ENCODE measurements around the gene IMP4. TPM values are rescaled to one million over a fixed set of nuclear protein-coding genes. Genes with fewer than 3 reads are reported as not detected.

IMP4 gene
- total RNA-seq, 1 experiment from 2014 or later = 121 TPM

DNA sequence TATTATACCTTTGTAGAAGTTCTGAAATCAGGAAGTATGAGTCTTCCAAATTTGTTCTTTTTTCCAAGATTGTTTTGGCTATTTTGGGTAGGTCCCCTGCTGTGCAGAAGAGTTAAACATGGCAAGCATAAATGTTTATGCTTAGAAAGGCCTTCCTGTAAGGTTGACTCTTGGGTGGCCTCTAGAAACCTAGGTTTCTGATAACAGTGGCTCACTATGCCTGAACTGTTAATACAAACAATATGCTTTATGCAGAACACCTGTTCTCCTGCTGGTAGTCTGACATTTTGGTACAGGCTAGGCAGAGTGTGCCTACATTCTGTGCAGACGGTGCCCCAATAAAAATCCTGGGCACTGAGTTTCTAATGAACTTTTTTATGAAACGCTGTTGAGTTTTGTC is 23.3 kb downstream of the IMP4 start:
- ATAC-seq = no peak

More for the DNA sequence above, 23.3 kb downstream of the IMP4 start:
- H3K27ac ChIP-seq (ENCODE audit: low read depth, low read length) = no peak overlapping the region
- no peak for DNase-seq (ENCODE audit: low read depth, low spot score)
- no peaks in the 10 kb centered on the region for H3K9me3 ChIP-seq (ENCODE audit: control insufficient read depth in 1 of 2, insufficient read depth in 1 of 2, low read depth in 1 of 2, low read length in 2 of 2)
- no peaks in the 10 kb centered on the region for H3K4me1 ChIP-seq (ENCODE audit: control insufficient read depth in 1 of 2, insufficient read depth in 2 of 2, low read length in 2 of 2)
- no peaks in the 10 kb centered on the region for H3K27me3 ChIP-seq (ENCODE audit: insufficient read depth, low read length)
- ChIA-PET POLR2A (no interaction called here), RAD21 (ENCODE audit: low non-redundant PET in 1 of 2, low total read pairs in 2 of 2, uncharacterized antibody in 2 of 2, unreplicated experiment in 2 of 2) (no interaction called here), CTCF (no interaction called here)
- TF ChIP-seq FOSL1 (IDR thresholded peaks at IDR 0.05; ENCODE audit: low read depth) (no peak), REST (IDR thresholded peaks at IDR 0.05; ENCODE audit: low read depth) (no peak), ATF3 (IDR thresholded peaks at IDR 0.05) (no peak), EZH2 (IDR thresholded peaks at IDR 0.05) (no peak), ZFX (IDR thresholded peaks at IDR 0.05) (no peak), SRF (IDR thresholded peaks at IDR 0.05; ENCODE audit: low read depth) (no peak), YY1 (IDR thresholded peaks at IDR 0.05; ENCODE audit: extremely low read depth, insufficient replicate concordance, low read depth, low read length) (no peak), ZBTB33 (IDR thresholded peaks at IDR 0.05; ENCODE audit: extremely low read depth, insufficient replicate concordance, low read length) (no peak), ELF1 (IDR thresholded peaks at IDR 0.05; ENCODE audit: borderline replicate concordance, low read depth) (no peak), SP1 (IDR thresholded peaks at IDR 0.05; ENCODE audit: low read depth) (no peak)
- TF ChIP-seq, protein P1, sequence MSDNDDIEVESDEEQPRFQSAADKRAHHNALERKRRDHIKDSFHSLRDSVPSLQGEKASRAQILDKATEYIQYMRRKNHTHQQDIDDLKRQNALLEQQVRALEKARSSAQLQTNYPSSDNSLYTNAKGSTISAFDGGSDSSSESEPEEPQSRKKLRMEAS (IDR thresholded peaks at IDR 0.05) = no peak
- intact Hi-C loops (cut with micrococcal nuclease) = loop anchor here (2.0 kb wide), 1 partner anchor 19 kb away; no protein-coding TSS in a partner anchor
- no TSS peak for BruUV-seq (replicated peaks)
- no peaks in the 10 kb centered on the region for H3K79me2 ChIP-seq (ENCODE audit: insufficient read depth, low read length)
- H3K4me3 ChIP-seq (replicated peaks in 1 of 2; ENCODE audit: low read depth in 1 of 2, low read length in 2 of 2) = no peak overlapping the region
- H4K20me1 ChIP-seq (ENCODE audit: insufficient read depth) = no peaks in the 10 kb centered on the region
- H2AFZ ChIP-seq (ENCODE audit: low read depth, low read length, poor library complexity, severe bottlenecking) = no peak overlapping the region
- H3K9me2 ChIP-seq (ENCODE audit: insufficient read depth) = no peaks in the 10 kb centered on the region
- H3K9ac ChIP-seq (ENCODE audit: low read length) = no peak overlapping the region
- H3K4me2 ChIP-seq (ENCODE audit: low read length) = no peak overlapping the region
- no peaks in the 10 kb centered on the region; a peak in 2 of 4 replicates for H3K36me3 ChIP-seq (ENCODE audit: control insufficient read depth in 1 of 2, insufficient read depth in 2 of 2, low read length in 2 of 2)

Measured in HCT116 (cell line).